H9 (cell line): ENCODE measurements around the gene KCNH1. TPM values are rescaled to one million over a fixed set of nuclear protein-coding genes. Genes with fewer than 3 reads are reported as not detected.

Source experiments
- DNase-seq: peaks from one replicate; pipeline ENCODE4 v3.0.0-alpha.2; 2017
- H2AFZ ChIP-seq: one replicate; pipeline ENCODE4 v1.6.1; 2013; ENCODE audit warnings: mild to moderate bottlenecking, low read length, control low read depth, moderate library complexity
- H2AK5ac ChIP-seq: 2 replicates; pipeline ENCODE4 v1.6.1; 2013; ENCODE audit warnings: low read length, control low read depth, mixed read lengths; ENCODE audit not compliant: insufficient read length
- H2BK120ac ChIP-seq: one replicate; pipeline ENCODE4 v1.6.1; 2013; ENCODE audit warnings: low read depth, mild to moderate bottlenecking, low read length, control low read depth, inconsistent platforms; ENCODE audit not compliant: poor library complexity, severe bottlenecking
- H2BK12ac ChIP-seq: 2 replicates; pipeline ENCODE4 v1.6.1; 2013; ENCODE audit warnings: low read length, control low read depth, mixed read lengths, low read depth; ENCODE audit not compliant: insufficient read length
- H2BK15ac ChIP-seq: 2 replicates; pipeline ENCODE4 v1.6.1; 2013; ENCODE audit warnings: low read depth, low read length, control low read depth
- H2BK20ac ChIP-seq: one replicate; pipeline ENCODE4 v1.6.1; 2013; ENCODE audit warnings: low read depth, mild to moderate bottlenecking, low read length, control low read depth, inconsistent platforms; ENCODE audit not compliant: poor library complexity, severe bottlenecking
- H2BK5ac ChIP-seq: 2 replicates; pipeline ENCODE4 v1.6.1; 2013; ENCODE audit warnings: low read length, control low read depth, mixed read lengths; ENCODE audit not compliant: insufficient read length
- H3K14ac ChIP-seq: 2 replicates; pipeline ENCODE4 v1.6.1; 2013; ENCODE audit warnings: low read length, control low read depth; ENCODE audit not compliant: insufficient read depth
- H3K18ac ChIP-seq: 2 replicates; pipeline ENCODE4 v1.6.1; 2013; ENCODE audit warnings: low read depth, mild to moderate bottlenecking, mixed read lengths, low read length, control low read depth; ENCODE audit not compliant: insufficient read length
- H3K23ac ChIP-seq: 2 replicates; pipeline ENCODE4 v1.6.1; 2013; ENCODE audit warnings: low read length, control low read depth, mixed read lengths, low read depth; ENCODE audit not compliant: insufficient read length
- H3K23me2 ChIP-seq: 2 replicates; pipeline ENCODE4 v1.6.1; 2013; ENCODE audit warnings: low read depth, mild to moderate bottlenecking, mixed read lengths, low read length, control low read depth; ENCODE audit not compliant: insufficient read length, poor library complexity, severe bottlenecking
- H3K27ac ChIP-seq: 2 replicates; pipeline ENCODE4 v1.5.1; 2013; ENCODE audit warnings: low read length, control low read depth, mixed read lengths, low read depth; ENCODE audit not compliant: insufficient read length
- H3K27me3 ChIP-seq: 2 replicates; pipeline ENCODE4 v1.6.1; 2013; ENCODE audit warnings: low read length, control low read depth, inconsistent platforms; ENCODE audit not compliant: insufficient read depth
- H3K4ac ChIP-seq: 2 replicates; pipeline ENCODE4 v1.6.1; 2013; ENCODE audit warnings: low read depth, mild to moderate bottlenecking, control low read depth, inconsistent platforms, low read length, moderate library complexity
- H3K4me1 ChIP-seq: 2 replicates; pipeline ENCODE4 v1.6.1; 2013; ENCODE audit warnings: low read length, control low read depth, inconsistent platforms; ENCODE audit not compliant: insufficient read depth
- H3K4me2 ChIP-seq: 2 replicates; pipeline ENCODE4 v1.6.1; 2013; ENCODE audit warnings: low read length, control low read depth, mixed read lengths; ENCODE audit not compliant: insufficient read length, insufficient read depth
- H3K56ac ChIP-seq: 2 replicates; pipeline ENCODE4 v1.6.1; 2013; ENCODE audit warnings: low read depth, mild to moderate bottlenecking, mixed read lengths, low read length, control low read depth; ENCODE audit not compliant: insufficient read length
- H3K79me1 ChIP-seq: 2 replicates; pipeline ENCODE4 v1.6.1; 2013; ENCODE audit warnings: low read depth, mild to moderate bottlenecking, moderate library complexity, low read length, control low read depth, inconsistent platforms; ENCODE audit not compliant: insufficient read depth, poor library complexity, severe bottlenecking
- H3K79me2 ChIP-seq: 2 replicates; pipeline ENCODE4 v1.6.1; 2013; ENCODE audit warnings: low read length, control low read depth, inconsistent platforms; ENCODE audit not compliant: insufficient read depth
- H3K9ac ChIP-seq: 2 replicates; pipeline ENCODE4 v1.6.1; 2013; ENCODE audit warnings: low read length, control low read depth, mixed read lengths; ENCODE audit not compliant: insufficient read length; ENCODE audit errors: extremely low read depth
- H3K9me3 ChIP-seq: one replicate; pipeline ENCODE4 v1.6.1; 2013; ENCODE audit warnings: low read depth, low read length, inconsistent platforms; ENCODE audit not compliant: control insufficient read depth
- H3T11ph ChIP-seq: one replicate; pipeline ENCODE4 v1.6.1; 2013; ENCODE audit warnings: mild to moderate bottlenecking, low read length, control low read depth, inconsistent platforms
- H4K20me1 ChIP-seq: one replicate; pipeline ENCODE4 v1.6.1; 2013; ENCODE audit not compliant: control insufficient read depth, insufficient read length, insufficient read depth
- H4K5ac ChIP-seq: 2 replicates; pipeline ENCODE4 v1.6.1; 2013; ENCODE audit warnings: low read depth, mild to moderate bottlenecking, mixed read lengths, low read length, control low read depth; ENCODE audit not compliant: insufficient read length
- H4K8ac ChIP-seq: replicated peaks from 2 replicates; pipeline ENCODE4 v1.6.1; 2013; ENCODE audit warnings: low read length, control low read depth, mixed read lengths, low read depth; ENCODE audit not compliant: insufficient read length
- H4K91ac ChIP-seq: 2 replicates; pipeline ENCODE4 v1.6.1; 2013; ENCODE audit warnings: low read depth, mild to moderate bottlenecking, moderate library complexity, mixed read lengths, low read length, control low read depth; ENCODE audit not compliant: insufficient read length
- H3K27ac Mint-ChIP-seq, 3 experiments: 2 replicates in 2 of 3; 3 replicates in 1 of 3; pipeline ENCODE4 v1.8.0; 2020 to 2021; ENCODE audit warnings: mixed read lengths in 3 of 3, mild to moderate bottlenecking in 1 of 3, moderate library complexity in 1 of 3
- H3K27me3 Mint-ChIP-seq: 2 replicates; pipeline ENCODE4 v1.8.0; 2021; ENCODE audit warnings: low read depth, mild to moderate bottlenecking, moderate library complexity, mixed read lengths
- H3K36me3 Mint-ChIP-seq, 3 experiments: 2 replicates in 2 of 3; 3 replicates in 1 of 3; pipeline ENCODE4 v1.8.0; 2020 to 2021; ENCODE audit warnings: low read depth in 3 of 3, mixed read lengths in 3 of 3; ENCODE audit not compliant: insufficient read depth in 1 of 3
- H3K4me1 Mint-ChIP-seq, 2 experiments: 2 replicates each; pipeline ENCODE4 v1.8.0; 2020; ENCODE audit warnings: mixed read lengths in 2 of 2
- H3K4me3 Mint-ChIP-seq, 2 experiments: 2 replicates in 1 of 2; 3 replicates in 1 of 2; pipeline ENCODE4 v1.8.0; 2020 to 2021; ENCODE audit warnings: mild to moderate bottlenecking in 2 of 2, mixed read lengths in 2 of 2, moderate library complexity in 1 of 2
- H3K9me3 Mint-ChIP-seq, 2 experiments: 2 replicates in 1 of 2; 3 replicates in 1 of 2; pipeline ENCODE4 v1.8.0; 2020; ENCODE audit warnings: mild to moderate bottlenecking in 2 of 2, mixed read lengths in 2 of 2, moderate library complexity in 1 of 2
- WGBS: extraction: QIAGEN DNeasy Blood & Tissue Kit; methylation state at CpG from one replicate; pipeline ENCODE4 v1.1.7; 2013; ENCODE audit warnings: missing lambda C conversion rate, low lambda C conversion rate, mixed read lengths; ENCODE audit not compliant: insufficient read length; ENCODE audit errors: extremely low coverage; 5-methylcytosine and 5-hydroxymethylcytosine counted together
- total RNA-seq: library from RNA; stranded (reverse); gene quantifications from 2 replicates; pipeline ENCODE4 v1.2.1, GENCODE V29; 2021
- TF ChIP-seq, protein P1 (sequence below): fragments of 200-600 bp; sonication (generic); conservative IDR thresholded peaks from 3 replicates; pipeline ENCODE4 v1.8.0; 2021; ENCODE audit warnings: antibody characterized with exemption, mild to moderate bottlenecking

Gene KCNH1
- total RNA-seq, 1 experiment from 2014 or later, result 0.11 TPM

DNA sequence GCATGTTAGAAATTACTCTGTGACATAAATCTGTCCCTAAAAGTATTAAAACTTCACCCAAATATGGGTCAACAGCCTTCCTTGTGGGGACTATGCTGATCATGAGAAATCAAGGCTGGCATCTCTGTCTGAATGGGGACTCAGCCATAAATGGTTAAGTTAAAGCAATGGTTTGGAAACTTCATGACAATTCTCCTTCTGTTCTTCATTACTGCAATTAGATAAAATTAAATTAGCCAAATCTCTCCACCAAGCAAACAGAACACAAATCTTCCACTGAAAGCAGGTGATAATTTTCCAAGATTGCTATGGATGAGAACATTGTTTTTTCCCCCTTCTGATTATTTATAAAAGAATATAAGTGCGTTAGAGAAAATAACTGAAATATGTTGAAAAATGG lies 346.1 kb downstream of the KCNH1 start:
- no peak overlapping the region for H2AK5ac ChIP-seq
- H3K9ac ChIP-seq, result no peak overlapping the region
- H3K9me3 Mint-ChIP-seq, result no peaks in the 10 kb centered on the region
- no peak overlapping the region for H4K91ac ChIP-seq
- H3K23ac ChIP-seq, result no peak overlapping the region
- no CpG with 5 or more reads among the region's 1 CpG for WGBS
- H2BK15ac ChIP-seq, result no peak overlapping the region
- no peak overlapping the region for H3K18ac ChIP-seq
- no peak for DNase-seq
- no peak overlapping the region for H4K5ac ChIP-seq
- no peaks in the 10 kb centered on the region for H3K27me3 ChIP-seq
- H2AFZ ChIP-seq, result no peak overlapping the region
- no peak overlapping the region for H4K8ac ChIP-seq
- no peaks in the 10 kb centered on the region for H3K36me3 Mint-ChIP-seq
- H2BK20ac ChIP-seq, result no peak overlapping the region
- no peaks in the 10 kb centered on the region for H3K79me1 ChIP-seq
- no peaks in the 10 kb centered on the region for H3K4me1 ChIP-seq
- H3K27ac ChIP-seq, result no peak overlapping the region
- no peaks in the 10 kb centered on the region; the same call in 1 of the 2 replicates for H3K27me3 Mint-ChIP-seq
- no peak overlapping the region for H3K27ac Mint-ChIP-seq
- H2BK5ac ChIP-seq, result no peak overlapping the region
- no peaks in the 10 kb centered on the region for H3K9me3 ChIP-seq
- H3K4ac ChIP-seq, result no peak overlapping the region
- H4K20me1 ChIP-seq, result no peaks in the 10 kb centered on the region
- H3K4me1 Mint-ChIP-seq, result no peaks in the 10 kb centered on the region
- H3K14ac ChIP-seq, result no peak overlapping the region
- H2BK12ac ChIP-seq, result no peak overlapping the region
- H2BK120ac ChIP-seq, result no peak overlapping the region
- TF ChIP-seq, protein P1, sequence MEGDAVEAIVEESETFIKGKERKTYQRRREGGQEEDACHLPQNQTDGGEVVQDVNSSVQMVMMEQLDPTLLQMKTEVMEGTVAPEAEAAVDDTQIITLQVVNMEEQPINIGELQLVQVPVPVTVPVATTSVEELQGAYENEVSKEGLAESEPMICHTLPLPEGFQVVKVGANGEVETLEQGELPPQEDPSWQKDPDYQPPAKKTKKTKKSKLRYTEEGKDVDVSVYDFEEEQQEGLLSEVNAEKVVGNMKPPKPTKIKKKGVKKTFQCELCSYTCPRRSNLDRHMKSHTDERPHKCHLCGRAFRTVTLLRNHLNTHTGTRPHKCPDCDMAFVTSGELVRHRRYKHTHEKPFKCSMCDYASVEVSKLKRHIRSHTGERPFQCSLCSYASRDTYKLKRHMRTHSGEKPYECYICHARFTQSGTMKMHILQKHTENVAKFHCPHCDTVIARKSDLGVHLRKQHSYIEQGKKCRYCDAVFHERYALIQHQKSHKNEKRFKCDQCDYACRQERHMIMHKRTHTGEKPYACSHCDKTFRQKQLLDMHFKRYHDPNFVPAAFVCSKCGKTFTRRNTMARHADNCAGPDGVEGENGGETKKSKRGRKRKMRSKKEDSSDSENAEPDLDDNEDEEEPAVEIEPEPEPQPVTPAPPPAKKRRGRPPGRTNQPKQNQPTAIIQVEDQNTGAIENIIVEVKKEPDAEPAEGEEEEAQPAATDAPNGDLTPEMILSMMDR, result no peak
- H3K23me2 ChIP-seq, result no peaks in the 10 kb centered on the region
- no peaks in the 10 kb centered on the region for H3K79me2 ChIP-seq
- H3K4me2 ChIP-seq, result no peak overlapping the region
- no peak overlapping the region for H3K56ac ChIP-seq
- H3K4me3 Mint-ChIP-seq, result no peak overlapping the region
- H3T11ph ChIP-seq, result no peak overlapping the region
